Vagina (tissue), 2 donors: ENCODE data around the gene TAF6. TPM values are rescaled to one million over a fixed set of nuclear protein-coding genes. Genes with fewer than 3 reads are reported as not detected.

ENCODE experiments used
- DNase-seq, 2 donors: peaks; one replicate each; pipeline ENCODE4 v3.0.0-alpha.2; 2017; ENCODE audit errors: extremely low spot score in 2 of 2
- H3K27ac ChIP-seq: fragments of 200-600 bp; sonication (generic); one replicate; pipeline ENCODE4 v1.5.1; 2019
- H3K27me3 ChIP-seq: fragments of 200-600 bp; sonication (generic); one replicate; pipeline ENCODE4 v1.5.1; 2019
- H3K36me3 ChIP-seq, 2 donors: fragments of 200-600 bp; sonication (generic); one replicate each; pipeline ENCODE4 v1.5.1; 2017 to 2019
- H3K4me1 ChIP-seq: fragments of 200-600 bp; sonication (generic); one replicate; pipeline ENCODE4 v1.5.1; 2019
- H3K4me3 ChIP-seq, 2 donors: fragments of 200-600 bp; sonication (generic); 1 replicate in 1 of 2; 2 replicates in 1 of 2; pipeline ENCODE4 v1.5.1; 2016 to 2019
- H3K9me3 ChIP-seq: fragments of 200-600 bp; sonication (generic); one replicate; pipeline ENCODE4 v1.5.1; 2019
- CTCF ChIP-seq, 3 experiments: fragments of 450-650 bp in 2 of 3; fragments of 200-600 bp in 1 of 3; sonication (generic) in 1 of 3; IDR thresholded peaks; one replicate each; pipeline ENCODE4 v1.5.1; 2017 to 2019; ENCODE audit warnings: antibody characterized with exemption in 3 of 3, mild to moderate bottlenecking in 2 of 3, moderate library complexity in 2 of 3
- POLR2A ChIP-seq, 2 donors: fragments of 450-650 bp; IDR thresholded peaks; one replicate each; pipeline ENCODE4 v1.6.1; 2017; ENCODE audit warnings: antibody characterized with exemption in 2 of 2, mild to moderate bottlenecking in 2 of 2, moderate library complexity in 2 of 2
- POLR2AphosphoS5 ChIP-seq, 2 donors: sonication (generic); formaldehyde crosslinking; IDR thresholded peaks; one replicate each; pipeline ENCODE4 v1.9.0; 2017; ENCODE audit warnings: antibody characterized with exemption in 2 of 2, mild to moderate bottlenecking in 2 of 2, low read depth in 1 of 2; ENCODE audit not compliant: insufficient read depth in 1 of 2
- intact Hi-C: fragments of 100-400 bp; cut with DNase I; formaldehyde crosslinking; loops from one replicate; pipeline ENCODE4 v1.15.1; 2023
- total RNA-seq: library from RNA; depleted of rRNA; stranded (reverse); fragments of >200 nt; gene quantifications from one replicate; pipeline ENCODE4 v1.2.3, GENCODE V29; 2016

Gene TAF6
- total RNA-seq, 1 donor from 2014 or later = 54.3 TPM

- no peak overlapping the region for H3K4me3 ChIP-seq
- intact Hi-C loops = no loop called here
- no peak for DNase-seq
- no peak overlapping the region for H3K27ac ChIP-seq
- peaks cover 15 to 80% of the 10 kb centered on the region in 2 donors for H3K36me3 ChIP-seq
- TF ChIP-seq POLR2AphosphoS5 (IDR thresholded peaks at IDR 0.05; ENCODE audit: insufficient read depth in 1 of 2, low read depth in 1 of 2) (no peak), CTCF (IDR thresholded peaks at IDR 0.05) (no peak), POLR2A (IDR thresholded peaks at IDR 0.05) (no peak)
- no peaks in the 10 kb centered on the region for H3K27me3 ChIP-seq
- H3K4me1 ChIP-seq = peaks cover 22% of the 10 kb centered on the region
- peaks cover 16% of the 10 kb centered on the region for H3K9me3 ChIP-seq
Observed at GRCh38 chr7:100075418-100075817, 43.7 kb downstream of the TAF6 start.

GRCh38 chr7:100074841-100075240 is 44.3 kb downstream of the TAF6 start:
- H3K4me3 ChIP-seq = no peak overlapping the region
- H3K27ac ChIP-seq = no peak overlapping the region
- no peaks in the 10 kb centered on the region for H3K27me3 ChIP-seq
- peaks cover 19 to 86% of the 10 kb centered on the region in 2 donors for H3K36me3 ChIP-seq
- peaks cover 16% of the 10 kb centered on the region for H3K4me1 ChIP-seq
- DNase-seq = no peak
- intact Hi-C loops = no loop called here
- TF ChIP-seq POLR2AphosphoS5 (IDR thresholded peaks at IDR 0.05; ENCODE audit: insufficient read depth in 1 of 2, low read depth in 1 of 2) (no peak), POLR2A (IDR thresholded peaks at IDR 0.05) (no peak), CTCF (IDR thresholded peaks at IDR 0.05) (no peak)
- peaks cover 16% of the 10 kb centered on the region for H3K9me3 ChIP-seq

GRCh38 chr7:100072462-100072861 is 46.7 kb downstream of the TAF6 start:
- intact Hi-C loops = no loop called here
- no peak for TF ChIP-seq POLR2AphosphoS5 (IDR thresholded peaks at IDR 0.05; ENCODE audit: insufficient read depth in 1 of 2, low read depth in 1 of 2)
- TF ChIP-seq POLR2A (IDR thresholded peaks at IDR 0.05) = no peak
- TF ChIP-seq CTCF (IDR thresholded peaks at IDR 0.05) = no peak
- Histone ChIP-seq H3K36me3 (peaks cover 19 to 82% of the 10 kb centered on the region in 2 donors), H3K9me3 (peaks cover 16% of the 10 kb centered on the region), H3K4me1 (no peaks in the 10 kb centered on the region), H3K4me3 (no peak overlapping the region), H3K27me3 (no peaks in the 10 kb centered on the region), H3K27ac (no peak overlapping the region)
- DNase-seq = no peak

GRCh38 chr7:100071018-100071723 is 48.0 kb downstream of the TAF6 start:
- TF ChIP-seq POLR2AphosphoS5 (IDR thresholded peaks at IDR 0.05; ENCODE audit: insufficient read depth in 1 of 2, low read depth in 1 of 2) = no peak
- Histone ChIP-seq H3K36me3 (peaks cover 19 to 70% of the 10 kb centered on the region in 2 donors), H3K27ac (no peak overlapping the region), H3K27me3 (no peaks in the 10 kb centered on the region), H3K4me1 (peaks cover 6% of the 10 kb centered on the region), H3K9me3 (peaks cover 16% of the 10 kb centered on the region), H3K4me3 (no peak overlapping the region)
- no peak for DNase-seq
- intact Hi-C loops = no loop called here

- no peak overlapping the region for H3K27ac ChIP-seq
- intact Hi-C loops = no loop called here
- TF ChIP-seq CTCF (IDR thresholded peaks at IDR 0.05) (no peak), POLR2AphosphoS5 (IDR thresholded peaks at IDR 0.05; ENCODE audit: insufficient read depth in 1 of 2, low read depth in 1 of 2) (no peak), POLR2A (IDR thresholded peaks at IDR 0.05) (no peak)
- H3K9me3 ChIP-seq = peaks cover 16% of the 10 kb centered on the region
- no peaks in the 10 kb centered on the region for H3K27me3 ChIP-seq
- no peak for DNase-seq
- no peak overlapping the region for H3K4me3 ChIP-seq
- peaks cover 19 to 58% of the 10 kb centered on the region in 2 donors for H3K36me3 ChIP-seq
- peaks cover 18% of the 10 kb centered on the region for H3K4me1 ChIP-seq
Observed at GRCh38 chr7:100069991-100070390, 49.2 kb downstream of the TAF6 start.
